ENCODE results near the gene RECK.

- no peak for TF ChIP-seq CTCF (IDR thresholded peaks at IDR 0.05)
- TF ChIP-seq POLR2A (IDR thresholded peaks at IDR 0.05) = no peak
Measured at GRCh38 chr9:36035006-36035405, 1.7 kb upstream of the RECK start.

Data from tibial nerve (tissue), 3 donors.